Measurements from ENCODE around the gene PREX1.

The PREX1 gene

DNA sequence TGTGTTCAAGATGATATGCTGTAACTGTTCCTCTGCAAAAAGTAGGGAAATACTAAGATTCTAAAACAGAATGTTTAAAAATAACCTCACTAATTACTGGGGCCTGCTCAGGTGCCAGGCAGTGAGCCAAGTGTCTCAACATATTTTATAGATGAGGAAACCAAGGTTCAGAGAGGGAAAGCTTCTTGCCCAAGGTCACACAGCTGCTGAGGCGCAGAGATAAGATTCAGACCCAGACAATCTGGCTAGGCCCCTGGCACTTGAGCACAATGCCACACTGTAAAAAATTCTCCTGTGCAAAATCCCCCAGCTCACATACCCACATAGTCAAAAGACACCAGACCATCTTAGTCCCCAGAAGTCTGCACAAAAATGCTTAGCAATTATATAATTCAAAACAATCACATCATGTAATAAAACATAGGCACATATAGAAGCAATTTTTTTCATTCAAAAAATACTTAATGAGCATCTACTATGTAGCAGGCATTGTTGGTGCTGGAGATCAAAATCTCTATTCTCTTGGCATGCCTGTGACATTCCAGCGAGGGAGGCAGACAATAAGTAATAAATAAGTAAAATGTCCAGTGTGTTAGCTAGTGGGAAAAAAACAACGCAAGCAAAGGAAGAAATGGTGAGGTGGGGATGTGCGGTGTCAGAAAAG is 10.3 kb downstream of the PREX1 start:
- H2AFZ ChIP-seq (ENCODE audit: low read length): no peak overlapping the region
- no peak overlapping the region for H3K9ac ChIP-seq (ENCODE audit: low read depth, low read length, poor library complexity)
- peaks cover 2% of the 10 kb centered on the region for H3K79me1 ChIP-seq (ENCODE audit: low read depth, low read length)
- H2AK5ac ChIP-seq (ENCODE audit: low read depth, low read length): no peak overlapping the region
- H2BK12ac ChIP-seq (ENCODE audit: low read length): no peak overlapping the region
- H3K27me3 ChIP-seq (ENCODE audit: control insufficient read depth in 3 of 3, insufficient read depth in 3 of 3, low read depth in 1 of 3, low read length in 3 of 3): no peaks in the 10 kb centered on the region
- H3K23ac ChIP-seq (ENCODE audit: low read depth, low read length, poor library complexity): no peak overlapping the region
- H3K36me3 ChIP-seq (replicated peaks in 1 of 2; ENCODE audit: control insufficient read depth in 2 of 2, insufficient read depth in 2 of 2, low read length in 2 of 2): peaks cover 0 to 87% of the 10 kb centered on the region in 2 donors
- no CpG with 5 or more reads among the region's 4 CpGs for WGBS, 2 donors (ENCODE audit: extremely low coverage in 2 of 2, insufficient read length in 2 of 2, insufficient replicate concordance in 1 of 2)
- no peak overlapping the region for H3K27ac ChIP-seq (replicated peaks; ENCODE audit: low read length)
- H3K9me3 ChIP-seq (replicated peaks in 1 of 2; ENCODE audit: control insufficient read depth in 2 of 2, insufficient read depth in 1 of 2, low read depth in 1 of 2, low read length in 2 of 2): peaks cover 0 to 7% of the 10 kb centered on the region in 2 donors
- no peak overlapping the region for H2BK5ac ChIP-seq (ENCODE audit: low read length)
- no peak overlapping the region for H4K91ac ChIP-seq (ENCODE audit: low read depth, low read length, poor library complexity)
- H3K4me3 ChIP-seq (ENCODE audit: low read length in 2 of 2): no peak overlapping the region
- H3K18ac ChIP-seq (ENCODE audit: low read length): no peak overlapping the region
- no peak overlapping the region for H2BK15ac ChIP-seq (ENCODE audit: low read length)
- peak overlapping the region; percentile 14 for H3K14ac ChIP-seq (ENCODE audit: low read length)
- no peak overlapping the region for H3K4ac ChIP-seq (ENCODE audit: low read length)
- no peak overlapping the region for H2BK120ac ChIP-seq (ENCODE audit: low read depth, low read length)
- no peak overlapping the region for H4K8ac ChIP-seq (ENCODE audit: low read depth, low read length)
- no peak overlapping the region for H3K4me2 ChIP-seq (ENCODE audit: insufficient read depth, low read length, poor library complexity, severe bottlenecking)
- H3K4me1 ChIP-seq (ENCODE audit: control insufficient read depth in 2 of 2, insufficient read depth in 1 of 2, low read depth in 1 of 2, low read length in 2 of 2): no peaks in the 10 kb centered on the region
- no peak for DNase-seq (ENCODE audit: low spot score)

DNA sequence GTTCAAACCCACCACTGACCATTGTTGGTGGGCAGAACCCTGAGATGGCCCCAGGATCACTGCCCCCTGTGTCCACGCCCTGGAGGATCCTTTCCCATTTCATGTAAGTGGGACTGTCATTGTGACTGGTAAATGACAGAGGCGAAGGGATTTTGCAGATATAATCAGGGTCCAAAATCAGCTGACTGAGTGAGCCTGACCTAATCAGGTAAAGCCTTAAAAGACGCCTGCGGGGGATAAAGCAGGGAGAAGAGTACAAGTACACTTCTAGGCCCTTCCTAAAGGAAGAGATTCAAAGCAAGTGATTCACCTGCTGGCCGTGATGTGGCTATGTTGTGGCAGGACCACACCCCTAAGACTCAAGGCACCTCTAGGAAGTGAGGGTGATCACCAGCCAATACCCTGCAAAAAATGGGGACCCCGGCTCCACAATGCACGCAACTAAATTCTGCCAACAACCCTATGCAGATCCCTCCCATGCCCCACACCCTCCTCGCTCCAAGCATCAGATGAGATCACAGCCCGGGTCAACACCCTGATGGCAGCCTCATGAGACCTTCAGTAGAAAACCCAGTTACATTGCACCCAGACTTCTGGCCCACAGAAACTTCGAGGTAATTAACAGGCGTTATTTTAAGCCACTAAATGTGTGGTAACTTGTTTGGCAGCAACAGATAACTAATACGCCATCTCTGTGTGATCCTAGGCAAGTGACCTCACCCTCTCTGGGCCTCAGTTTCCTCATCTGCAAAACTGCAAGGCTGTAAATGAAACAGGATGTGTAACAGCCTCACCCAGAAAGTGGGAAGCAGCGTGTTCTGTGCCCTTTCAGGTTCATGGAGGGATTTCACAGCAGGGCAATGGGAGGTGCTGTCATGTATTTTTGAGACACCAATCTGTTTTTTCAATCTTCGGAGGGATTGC is 11.3 kb downstream of the PREX1 start:
- Histone ChIP-seq H3K79me1 (ENCODE audit: low read depth, low read length) (peaks cover 2% of the 10 kb centered on the region), H3K4ac (ENCODE audit: low read length) (no peak overlapping the region), H3K27ac (replicated peaks; ENCODE audit: low read length) (no peak overlapping the region), H3K36me3 (replicated peaks in 1 of 2; ENCODE audit: control insufficient read depth in 2 of 2, insufficient read depth in 2 of 2, low read length in 2 of 2) (peaks cover 0 to 84% of the 10 kb centered on the region in 2 donors), H3K23ac (ENCODE audit: low read depth, low read length, poor library complexity) (no peak overlapping the region), H3K4me3 (ENCODE audit: low read length in 2 of 2) (no peak overlapping the region), H3K4me2 (ENCODE audit: insufficient read depth, low read length, poor library complexity, severe bottlenecking) (no peak overlapping the region), H3K14ac (ENCODE audit: low read length) (no peak overlapping the region), H2BK5ac (ENCODE audit: low read length) (no peak overlapping the region), H2BK15ac (ENCODE audit: low read length) (no peak overlapping the region), H3K9me3 (replicated peaks in 1 of 2; ENCODE audit: control insufficient read depth in 2 of 2, insufficient read depth in 1 of 2, low read depth in 1 of 2, low read length in 2 of 2) (peaks cover 0 to 7% of the 10 kb centered on the region in 2 donors), H3K9ac (ENCODE audit: low read depth, low read length, poor library complexity) (no peak overlapping the region), H3K18ac (ENCODE audit: low read length) (no peak overlapping the region), H2AFZ (ENCODE audit: low read length) (no peak overlapping the region), H3K27me3 (ENCODE audit: control insufficient read depth in 3 of 3, insufficient read depth in 3 of 3, low read depth in 1 of 3, low read length in 3 of 3) (no peaks in the 10 kb centered on the region), H2BK120ac (ENCODE audit: low read depth, low read length) (no peak overlapping the region), H2AK5ac (ENCODE audit: low read depth, low read length) (no peak overlapping the region), H3K4me1 (ENCODE audit: control insufficient read depth in 2 of 2, insufficient read depth in 1 of 2, low read depth in 1 of 2, low read length in 2 of 2) (no peaks in the 10 kb centered on the region), H2BK12ac (ENCODE audit: low read length) (no peak overlapping the region), H4K8ac (ENCODE audit: low read depth, low read length) (no peak overlapping the region), H4K91ac (ENCODE audit: low read depth, low read length, poor library complexity) (no peak overlapping the region)
- DNase-seq (ENCODE audit: low spot score): no peak
- WGBS, 2 donors (ENCODE audit: extremely low coverage in 2 of 2, insufficient read length in 2 of 2, insufficient replicate concordance in 1 of 2): no CpG with 5 or more reads among the region's 14 CpGs

GRCh38 chr20:48815537-48815936 is 12.3 kb downstream of the PREX1 start:
- Histone ChIP-seq H3K79me1 (ENCODE audit: low read depth, low read length) (peaks cover 2% of the 10 kb centered on the region), H3K27ac (replicated peaks; ENCODE audit: low read length) (no peak overlapping the region), H3K4me3 (ENCODE audit: low read length in 2 of 2) (no peak overlapping the region), H2AFZ (ENCODE audit: low read length) (no peak overlapping the region), H2AK5ac (ENCODE audit: low read depth, low read length) (no peak overlapping the region), H3K4ac (ENCODE audit: low read length) (no peak overlapping the region), H2BK15ac (ENCODE audit: low read length) (no peak overlapping the region), H3K27me3 (ENCODE audit: control insufficient read depth in 3 of 3, insufficient read depth in 3 of 3, low read depth in 1 of 3, low read length in 3 of 3) (no peaks in the 10 kb centered on the region), H2BK12ac (ENCODE audit: low read length) (no peak overlapping the region), H4K8ac (ENCODE audit: low read depth, low read length) (no peak overlapping the region), H3K18ac (ENCODE audit: low read length) (no peak overlapping the region), H2BK120ac (ENCODE audit: low read depth, low read length) (no peak overlapping the region), H2BK5ac (ENCODE audit: low read length) (no peak overlapping the region), H3K23ac (ENCODE audit: low read depth, low read length, poor library complexity) (no peak overlapping the region), H3K9me3 (replicated peaks in 1 of 2; ENCODE audit: control insufficient read depth in 2 of 2, insufficient read depth in 1 of 2, low read depth in 1 of 2, low read length in 2 of 2) (peaks cover 0 to 7% of the 10 kb centered on the region in 2 donors), H3K4me1 (ENCODE audit: control insufficient read depth in 2 of 2, insufficient read depth in 1 of 2, low read depth in 1 of 2, low read length in 2 of 2) (no peaks in the 10 kb centered on the region), H3K36me3 (replicated peaks in 1 of 2; ENCODE audit: control insufficient read depth in 2 of 2, insufficient read depth in 2 of 2, low read length in 2 of 2) (peaks cover 0 to 81% of the 10 kb centered on the region in 2 donors), H3K4me2 (ENCODE audit: insufficient read depth, low read length, poor library complexity, severe bottlenecking) (no peak overlapping the region), H3K14ac (ENCODE audit: low read length) (no peak overlapping the region), H4K91ac (ENCODE audit: low read depth, low read length, poor library complexity) (no peak overlapping the region), H3K9ac (ENCODE audit: low read depth, low read length, poor library complexity) (no peak overlapping the region)
- DNase-seq (ENCODE audit: low spot score): no peak
- no CpG with 5 or more reads among the region's 12 CpGs for WGBS, 2 donors (ENCODE audit: extremely low coverage in 2 of 2, insufficient read length in 2 of 2, insufficient replicate concordance in 1 of 2)

GRCh38 chr20:48814633-48815032 is 13.2 kb downstream of the PREX1 start:
- no peak overlapping the region for H2AFZ ChIP-seq (ENCODE audit: low read length)
- no peaks in the 10 kb centered on the region for H3K27me3 ChIP-seq (ENCODE audit: control insufficient read depth in 3 of 3, insufficient read depth in 3 of 3, low read depth in 1 of 3, low read length in 3 of 3)
- H3K23ac ChIP-seq (ENCODE audit: low read depth, low read length, poor library complexity): no peak overlapping the region
- H2BK15ac ChIP-seq (ENCODE audit: low read length): no peak overlapping the region
- WGBS, 2 donors (ENCODE audit: extremely low coverage in 2 of 2, insufficient read length in 2 of 2, insufficient replicate concordance in 1 of 2): no CpG with 5 or more reads among the region's 5 CpGs
- no peak overlapping the region for H3K14ac ChIP-seq (ENCODE audit: low read length)
- H3K79me1 ChIP-seq (ENCODE audit: low read depth, low read length): peaks cover 2% of the 10 kb centered on the region
- H3K18ac ChIP-seq (ENCODE audit: low read length): no peak overlapping the region
- H3K27ac ChIP-seq (replicated peaks; ENCODE audit: low read length): no peak overlapping the region
- H4K8ac ChIP-seq (ENCODE audit: low read depth, low read length): no peak overlapping the region
- no peak overlapping the region for H4K91ac ChIP-seq (ENCODE audit: low read depth, low read length, poor library complexity)
- no peak overlapping the region for H3K4me3 ChIP-seq (ENCODE audit: low read length in 2 of 2)
- H2BK12ac ChIP-seq (ENCODE audit: low read length): no peak overlapping the region
- H2BK5ac ChIP-seq (ENCODE audit: low read length): no peak overlapping the region
- no peak overlapping the region for H3K9ac ChIP-seq (ENCODE audit: low read depth, low read length, poor library complexity)
- H3K4me1 ChIP-seq (ENCODE audit: control insufficient read depth in 2 of 2, insufficient read depth in 1 of 2, low read depth in 1 of 2, low read length in 2 of 2): no peaks in the 10 kb centered on the region
- H2AK5ac ChIP-seq (ENCODE audit: low read depth, low read length): no peak overlapping the region
- DNase-seq (ENCODE audit: low spot score): no peak
- peaks cover 0 to 76% of the 10 kb centered on the region in 2 donors for H3K36me3 ChIP-seq (replicated peaks in 1 of 2; ENCODE audit: control insufficient read depth in 2 of 2, insufficient read depth in 2 of 2, low read length in 2 of 2)
- H2BK120ac ChIP-seq (ENCODE audit: low read depth, low read length): no peak overlapping the region
- no peak overlapping the region for H3K4me2 ChIP-seq (ENCODE audit: insufficient read depth, low read length, poor library complexity, severe bottlenecking)
- peaks cover 0 to 7% of the 10 kb centered on the region in 2 donors for H3K9me3 ChIP-seq (replicated peaks in 1 of 2; ENCODE audit: control insufficient read depth in 2 of 2, insufficient read depth in 1 of 2, low read depth in 1 of 2, low read length in 2 of 2)
- H3K4ac ChIP-seq (ENCODE audit: low read length): no peak overlapping the region
